Measurements from ENCODE around the gene CAVIN3. TPM values are rescaled to one million over a fixed set of nuclear protein-coding genes. Genes with fewer than 3 reads are reported as not detected.

Gene CAVIN3
- total and polyA plus RNA-seq, 2 of the 8 experiments (the other 6 are each of a cell fraction or from before 2014, with no cell fraction given) = 17.7 to 26.4 TPM

GRCh38 chr11:6360183-6360582, 39.9 kb upstream of the CAVIN3 start (continued):
- TF ChIP-seq, protein P1, sequence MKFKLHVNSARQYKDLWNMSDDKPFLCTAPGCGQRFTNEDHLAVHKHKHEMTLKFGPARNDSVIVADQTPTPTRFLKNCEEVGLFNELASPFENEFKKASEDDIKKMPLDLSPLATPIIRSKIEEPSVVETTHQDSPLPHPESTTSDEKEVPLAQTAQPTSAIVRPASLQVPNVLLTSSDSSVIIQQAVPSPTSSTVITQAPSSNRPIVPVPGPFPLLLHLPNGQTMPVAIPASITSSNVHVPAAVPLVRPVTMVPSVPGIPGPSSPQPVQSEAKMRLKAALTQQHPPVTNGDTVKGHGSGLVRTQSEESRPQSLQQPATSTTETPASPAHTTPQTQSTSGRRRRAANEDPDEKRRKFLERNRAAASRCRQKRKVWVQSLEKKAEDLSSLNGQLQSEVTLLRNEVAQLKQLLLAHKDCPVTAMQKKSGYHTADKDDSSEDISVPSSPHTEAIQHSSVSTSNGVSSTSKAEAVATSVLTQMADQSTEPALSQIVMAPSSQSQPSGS (IDR thresholded peaks at IDR 0.05; ENCODE audit: low read length) = no peak
- TF ChIP-seq RXRA (IDR thresholded peaks at IDR 0.05; ENCODE audit: insufficient read depth, low read depth, low read length) = no peak

Measured in H1 (cell line).